Neural cell (in vitro differentiated cells): ENCODE data around the gene NLRC5. TPM values are rescaled to one million over a fixed set of nuclear protein-coding genes. Genes with fewer than 3 reads are reported as not detected.

ENCODE experiments used
- H2AFZ ChIP-seq: fragments of 200-600, 300-800 bp; sonication (generic), shearing (Covaris generic); 2 replicates; pipeline ENCODE4 v1.6.0; 2014; ENCODE audit warnings: low read depth, mild to moderate bottlenecking, antibody characterized with exemption, low read length, moderate library complexity
- H3F3A ChIP-seq: fragments of 200-600 bp; shearing (Covaris generic); 2 replicates; pipeline ENCODE4 v1.6.1; 2016; ENCODE audit warnings: mild to moderate bottlenecking, moderate library complexity, mixed read lengths, antibody characterized with exemption, low read length; ENCODE audit not compliant: insufficient read depth, poor library complexity, severe bottlenecking
- H3K27ac ChIP-seq: fragments of 200-600, 300-800 bp; sonication (generic), shearing (Covaris generic); 2 replicates; pipeline ENCODE4 v1.5.1; 2014; ENCODE audit warnings: mild to moderate bottlenecking, low read length, moderate library complexity
- H3K27me3 ChIP-seq: fragments of 300-800, 200-600 bp; sonication (generic), shearing (Covaris generic); 2 replicates; pipeline ENCODE4 v1.6.0; 2014; ENCODE audit warnings: mild to moderate bottlenecking, low read depth, low read length, moderate library complexity; ENCODE audit not compliant: insufficient read depth
- H3K36me3 ChIP-seq: fragments of 300-800, 200-600 bp; sonication (generic), shearing (Covaris generic); 2 replicates; pipeline ENCODE4 v1.5.1; 2014; ENCODE audit warnings: mild to moderate bottlenecking, antibody characterized with exemption, low read length, moderate library complexity; ENCODE audit not compliant: insufficient read depth
- H3K4me2 ChIP-seq: fragments of 300-800, 200-600 bp; sonication (generic), shearing (Covaris generic); 2 replicates; pipeline ENCODE4 v1.6.0; 2014; ENCODE audit warnings: mild to moderate bottlenecking, low read length
- H3K4me3 ChIP-seq: fragments of 300-800, 200-600 bp; sonication (generic), shearing (Covaris generic); 2 replicates; pipeline ENCODE4 v1.5.1; 2014; ENCODE audit warnings: mild to moderate bottlenecking, low read length, moderate library complexity
- H3K79me2 ChIP-seq: fragments of 200-600 bp; shearing (Covaris generic); replicated peaks from 2 replicates; pipeline ENCODE4 v1.6.0; 2014; ENCODE audit warnings: mild to moderate bottlenecking, low read length, moderate library complexity; ENCODE audit not compliant: insufficient read depth
- H3K9ac ChIP-seq: fragments of 300-800, 200-600 bp; sonication (generic), shearing (Covaris generic); 2 replicates; pipeline ENCODE4 v1.6.1; 2016; ENCODE audit warnings: mild to moderate bottlenecking, low read length, mixed read lengths
- H3K9me2 ChIP-seq: fragments of 200-600 bp; shearing (Covaris generic); 2 replicates; pipeline ENCODE4 v1.6.1; 2016; ENCODE audit warnings: mild to moderate bottlenecking, low read length, mixed read lengths; ENCODE audit not compliant: insufficient read depth
- H3K9me3 ChIP-seq: fragments of 200-600, 300-800 bp; sonication (generic), shearing (Covaris generic); 2 replicates; pipeline ENCODE4 v1.6.1; 2016; ENCODE audit warnings: mild to moderate bottlenecking, mixed run types, low read length, moderate library complexity, mixed read lengths
- H4K20me1 ChIP-seq: fragments of 200-600 bp; shearing (Covaris generic); 2 replicates; pipeline ENCODE4 v1.6.1; 2016; ENCODE audit warnings: mild to moderate bottlenecking, mixed run types; ENCODE audit not compliant: insufficient read depth
- EP300 ChIP-seq: fragments of 450-650 bp; conservative IDR thresholded peaks from 2 replicates; pipeline ENCODE4 v1.6.1; 2014; ENCODE audit warnings: antibody characterized with exemption, mild to moderate bottlenecking, moderate library complexity; ENCODE audit not compliant: poor library complexity, severe bottlenecking
- EZH2 ChIP-seq: fragments of 200-600, 300-800 bp; shearing (Covaris generic), sonication (generic); IDR thresholded peaks from 2 replicates; pipeline ENCODE4 v1.6.1; 2014; ENCODE audit warnings: antibody characterized with exemption, low read length, borderline replicate concordance, mild to moderate bottlenecking; ENCODE audit not compliant: insufficient read depth, poor library complexity, severe bottlenecking
- MXI1 ChIP-seq: fragments of 450-650 bp; conservative IDR thresholded peaks from 2 replicates; pipeline ENCODE4 v1.6.1; 2014; ENCODE audit warnings: antibody characterized with exemption, mild to moderate bottlenecking; ENCODE audit not compliant: poor library complexity, severe bottlenecking
- POLR2AphosphoS5 ChIP-seq: IDR thresholded peaks from 2 replicates; pipeline ENCODE4 v1.6.1; 2012
- RAD21 ChIP-seq: fragments of 450-650 bp; conservative IDR thresholded peaks from 2 replicates; pipeline ENCODE4 v1.6.1; 2014; ENCODE audit warnings: antibody characterized with exemption, mild to moderate bottlenecking, moderate library complexity
- SMC3 ChIP-seq: fragments of 450-650 bp; conservative IDR thresholded peaks from 2 replicates; pipeline ENCODE4 v1.6.1; 2014; ENCODE audit warnings: antibody characterized with exemption, mild to moderate bottlenecking, moderate library complexity; ENCODE audit not compliant: poor library complexity
- TAF1 ChIP-seq: IDR thresholded peaks from 2 replicates; pipeline ENCODE4 v1.6.1; 2012; ENCODE audit warnings: low read depth
- polyA plus RNA-seq: library from polyadenylated mRNA; depleted of rRNA; stranded (reverse); fragments of >200 nt; gene quantifications from 2 replicates; pipeline ENCODE4 v1.2.3, GENCODE V29; 2014
- TF ChIP-seq, protein P1 (sequence below): fragments of 450-650 bp; IDR thresholded peaks from 2 replicates; pipeline ENCODE4 v1.5.1; 2014; ENCODE audit warnings: antibody characterized with exemption, mild to moderate bottlenecking, moderate library complexity; ENCODE audit not compliant: poor library complexity, severe bottlenecking
- TF ChIP-seq, protein P2 (sequence below): IDR thresholded peaks from 2 replicates; pipeline ENCODE4 v1.6.1; 2012; ENCODE audit warnings: borderline replicate concordance

Gene NLRC5
- polyA plus RNA-seq, 1 donor from 2014 or later = not detected

DNA sequence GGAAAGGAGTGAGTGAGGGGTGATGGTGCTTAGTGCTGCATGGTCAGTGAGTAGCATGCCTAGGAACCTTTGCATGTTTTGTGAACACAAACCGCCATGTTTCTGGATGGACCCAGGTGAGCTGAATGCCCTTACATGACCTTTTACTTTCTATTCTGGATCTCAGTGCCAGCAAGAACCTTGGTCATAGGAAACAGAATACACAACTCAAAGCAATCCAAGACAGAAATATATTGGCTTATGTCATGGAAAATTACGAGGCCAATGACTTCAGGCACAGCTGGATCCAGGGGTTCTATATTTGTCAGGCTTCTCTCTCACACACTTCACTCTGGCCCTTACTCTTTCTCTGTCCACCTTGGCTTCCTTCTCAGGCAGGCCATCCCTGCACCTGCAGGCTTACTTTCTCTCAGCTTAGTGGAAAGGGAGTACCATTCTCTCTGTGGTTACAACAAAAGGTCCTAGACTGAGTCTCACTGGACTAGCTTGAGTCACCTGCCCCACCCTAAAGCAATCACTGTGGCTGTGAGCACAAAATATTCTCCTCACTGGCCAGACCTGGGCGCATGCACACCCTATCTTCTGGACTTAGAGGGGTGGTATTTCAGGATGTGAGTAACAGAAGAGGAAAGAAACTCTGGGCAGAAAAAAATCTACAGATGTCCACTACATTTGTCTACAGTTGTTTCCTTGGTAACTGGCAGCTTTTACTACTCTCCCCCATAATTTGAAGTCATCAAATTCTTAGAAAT lies 82.7 kb downstream of the NLRC5 start:
- Histone ChIP-seq H3K27ac (no peak overlapping the region), H3K4me2 (no peak overlapping the region)

DNA sequence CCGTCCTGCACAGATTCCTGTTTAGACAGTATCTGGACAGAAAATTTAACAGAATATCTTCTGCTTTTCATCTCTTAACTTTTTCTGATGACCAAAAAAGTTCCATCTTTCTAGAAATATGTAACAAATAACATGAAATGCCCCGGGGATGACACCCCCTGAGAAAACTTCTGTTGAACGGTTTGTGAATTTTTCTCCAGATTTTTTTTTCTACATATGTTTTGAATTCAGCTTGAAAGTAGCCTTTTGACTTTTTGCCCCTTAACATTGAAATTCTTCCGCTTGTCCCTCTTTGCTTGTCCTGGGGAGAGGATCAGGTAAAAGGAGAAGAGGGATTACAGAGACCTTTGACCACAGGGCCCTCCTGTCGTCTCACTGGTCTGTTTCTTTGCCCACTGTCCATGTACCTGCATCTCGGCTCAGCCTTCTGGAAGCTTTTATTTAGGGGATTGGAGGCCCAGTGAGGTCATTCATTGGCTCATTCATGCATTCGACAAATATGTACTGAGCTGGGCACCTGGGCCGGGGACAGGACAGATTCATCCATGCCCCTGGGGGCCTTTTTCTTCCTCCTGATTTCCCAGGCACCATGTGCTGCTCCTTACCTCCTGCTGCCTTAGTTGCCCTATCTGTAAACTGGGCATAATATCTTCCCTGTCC lies 83.4 kb downstream of the NLRC5 start:
- H3K79me2 ChIP-seq = no peaks in the 10 kb centered on the region
- H3K9ac ChIP-seq = no peak overlapping the region
- no peak overlapping the region for H3K4me2 ChIP-seq
- H3F3A ChIP-seq = no peaks in the 10 kb centered on the region
- H3K27me3 ChIP-seq = no peaks in the 10 kb centered on the region
- no peak overlapping the region for H3K4me3 ChIP-seq
- H3K9me2 ChIP-seq = no peaks in the 10 kb centered on the region
- no peak overlapping the region for H3K27ac ChIP-seq
- no peaks in the 10 kb centered on the region for H3K36me3 ChIP-seq
- H3K9me3 ChIP-seq = no peaks in the 10 kb centered on the region
- no peak overlapping the region for H2AFZ ChIP-seq
- no peaks in the 10 kb centered on the region for H4K20me1 ChIP-seq
- TF ChIP-seq POLR2AphosphoS5 (no peak), SMC3 (no peak), TAF1 (no peak), MXI1 (no peak), RAD21 (no peak), EP300 (no peak)
- TF ChIP-seq, protein P1, sequence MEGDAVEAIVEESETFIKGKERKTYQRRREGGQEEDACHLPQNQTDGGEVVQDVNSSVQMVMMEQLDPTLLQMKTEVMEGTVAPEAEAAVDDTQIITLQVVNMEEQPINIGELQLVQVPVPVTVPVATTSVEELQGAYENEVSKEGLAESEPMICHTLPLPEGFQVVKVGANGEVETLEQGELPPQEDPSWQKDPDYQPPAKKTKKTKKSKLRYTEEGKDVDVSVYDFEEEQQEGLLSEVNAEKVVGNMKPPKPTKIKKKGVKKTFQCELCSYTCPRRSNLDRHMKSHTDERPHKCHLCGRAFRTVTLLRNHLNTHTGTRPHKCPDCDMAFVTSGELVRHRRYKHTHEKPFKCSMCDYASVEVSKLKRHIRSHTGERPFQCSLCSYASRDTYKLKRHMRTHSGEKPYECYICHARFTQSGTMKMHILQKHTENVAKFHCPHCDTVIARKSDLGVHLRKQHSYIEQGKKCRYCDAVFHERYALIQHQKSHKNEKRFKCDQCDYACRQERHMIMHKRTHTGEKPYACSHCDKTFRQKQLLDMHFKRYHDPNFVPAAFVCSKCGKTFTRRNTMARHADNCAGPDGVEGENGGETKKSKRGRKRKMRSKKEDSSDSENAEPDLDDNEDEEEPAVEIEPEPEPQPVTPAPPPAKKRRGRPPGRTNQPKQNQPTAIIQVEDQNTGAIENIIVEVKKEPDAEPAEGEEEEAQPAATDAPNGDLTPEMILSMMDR = no peak
- TF ChIP-seq, protein P2, sequence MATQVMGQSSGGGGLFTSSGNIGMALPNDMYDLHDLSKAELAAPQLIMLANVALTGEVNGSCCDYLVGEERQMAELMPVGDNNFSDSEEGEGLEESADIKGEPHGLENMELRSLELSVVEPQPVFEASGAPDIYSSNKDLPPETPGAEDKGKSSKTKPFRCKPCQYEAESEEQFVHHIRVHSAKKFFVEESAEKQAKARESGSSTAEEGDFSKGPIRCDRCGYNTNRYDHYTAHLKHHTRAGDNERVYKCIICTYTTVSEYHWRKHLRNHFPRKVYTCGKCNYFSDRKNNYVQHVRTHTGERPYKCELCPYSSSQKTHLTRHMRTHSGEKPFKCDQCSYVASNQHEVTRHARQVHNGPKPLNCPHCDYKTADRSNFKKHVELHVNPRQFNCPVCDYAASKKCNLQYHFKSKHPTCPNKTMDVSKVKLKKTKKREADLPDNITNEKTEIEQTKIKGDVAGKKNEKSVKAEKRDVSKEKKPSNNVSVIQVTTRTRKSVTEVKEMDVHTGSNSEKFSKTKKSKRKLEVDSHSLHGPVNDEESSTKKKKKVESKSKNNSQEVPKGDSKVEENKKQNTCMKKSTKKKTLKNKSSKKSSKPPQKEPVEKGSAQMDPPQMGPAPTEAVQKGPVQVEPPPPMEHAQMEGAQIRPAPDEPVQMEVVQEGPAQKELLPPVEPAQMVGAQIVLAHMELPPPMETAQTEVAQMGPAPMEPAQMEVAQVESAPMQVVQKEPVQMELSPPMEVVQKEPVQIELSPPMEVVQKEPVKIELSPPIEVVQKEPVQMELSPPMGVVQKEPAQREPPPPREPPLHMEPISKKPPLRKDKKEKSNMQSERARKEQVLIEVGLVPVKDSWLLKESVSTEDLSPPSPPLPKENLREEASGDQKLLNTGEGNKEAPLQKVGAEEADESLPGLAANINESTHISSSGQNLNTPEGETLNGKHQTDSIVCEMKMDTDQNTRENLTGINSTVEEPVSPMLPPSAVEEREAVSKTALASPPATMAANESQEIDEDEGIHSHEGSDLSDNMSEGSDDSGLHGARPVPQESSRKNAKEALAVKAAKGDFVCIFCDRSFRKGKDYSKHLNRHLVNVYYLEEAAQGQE = no peak

More for the DNA sequence above, 82.7 kb downstream of the NLRC5 start:
- H3K4me3 ChIP-seq = no peak overlapping the region
- H3K9me3 ChIP-seq = no peaks in the 10 kb centered on the region
- no peak overlapping the region for H2AFZ ChIP-seq
- no peaks in the 10 kb centered on the region for H3K36me3 ChIP-seq
- H3K9ac ChIP-seq = no peak overlapping the region
- no peak for TF ChIP-seq TAF1
- no peak for TF ChIP-seq SMC3
- TF ChIP-seq RAD21 = no peak
- TF ChIP-seq, protein P2 = no peak
- TF ChIP-seq EZH2 = no peak
- no peak for TF ChIP-seq EP300
- TF ChIP-seq, protein P1 = no peak
- TF ChIP-seq MXI1 = no peak
- no peak for TF ChIP-seq POLR2AphosphoS5
- no peaks in the 10 kb centered on the region for H4K20me1 ChIP-seq
- H3K79me2 ChIP-seq = no peaks in the 10 kb centered on the region
- H3F3A ChIP-seq = no peaks in the 10 kb centered on the region
- H3K27me3 ChIP-seq = no peaks in the 10 kb centered on the region
- no peaks in the 10 kb centered on the region for H3K9me2 ChIP-seq
